Measurements from ENCODE around the gene CELF4.

The CELF4 gene

GRCh38 chr18:37274309-37275236 is 291.0 kb downstream of the CELF4 start:
- no peak for DNase-seq

- no peak for DNase-seq
Measured at GRCh38 chr18:37272841-37273240, 292.8 kb downstream of the CELF4 start.

GRCh38 chr18:37272226-37272625 is 293.4 kb downstream of the CELF4 start:
- DNase-seq = no peak

GRCh38 chr18:37270666-37271052 is 294.9 kb downstream of the CELF4 start:
- DNase-seq = no peak

- no peak for DNase-seq
Measured at GRCh38 chr18:37270038-37270665, 295.4 kb downstream of the CELF4 start.

- no peak for DNase-seq
Measured at GRCh38 chr18:37266290-37266689, 299.3 kb downstream of the CELF4 start.

GRCh38 chr18:37265382-37265781 is 300.2 kb downstream of the CELF4 start:
- DNase-seq = no peak

- DNase-seq = no peak
Measured at GRCh38 chr18:37264956-37265355, 300.6 kb downstream of the CELF4 start.

- DNase-seq = no peak
Measured at GRCh38 chr18:37261988-37262387, 303.6 kb downstream of the CELF4 start.

GRCh38 chr18:37261246-37261840 is 304.3 kb downstream of the CELF4 start:
- no peak for DNase-seq

GRCh38 chr18:37260367-37261093 is 305.1 kb downstream of the CELF4 start:
- DNase-seq = no peak

GRCh38 chr18:37259711-37260110 is 305.9 kb downstream of the CELF4 start:
- DNase-seq = no peak

GRCh38 chr18:37258819-37259218 is 306.8 kb downstream of the CELF4 start:
- no peak for DNase-seq

- DNase-seq = no peak
Measured at GRCh38 chr18:37258131-37258530, 307.5 kb downstream of the CELF4 start.

GRCh38 chr18:37254973-37255372 is 310.6 kb downstream of the CELF4 start:
- no peak for DNase-seq

- DNase-seq = no peak
Measured at GRCh38 chr18:37254236-37254754, 311.3 kb downstream of the CELF4 start.

- DNase-seq = no peak
Measured at GRCh38 chr18:37253394-37254235, 312.0 kb downstream of the CELF4 start.

- DNase-seq = no peak
Measured at GRCh38 chr18:37252854-37253393, 312.7 kb downstream of the CELF4 start.

GRCh38 chr18:37252342-37252741 is 313.3 kb downstream of the CELF4 start:
- no peak for DNase-seq

GRCh38 chr18:37251679-37252078 is 313.9 kb downstream of the CELF4 start:
- DNase-seq = no peak

GRCh38 chr18:37249895-37250618 is 315.5 kb downstream of the CELF4 start:
- DNase-seq = no peak
